ENCODE data around the gene DGKG.

The DGKG gene

GRCh38 chr3:186308549-186308948 lies 53.5 kb downstream of the DGKG start:
- no peak overlapping the region for H3K9ac ChIP-seq (ENCODE audit: insufficient read length, low read depth)
- no peaks in the 10 kb centered on the region for H3K27me3 ChIP-seq (ENCODE audit: insufficient read depth, insufficient read length)
- no peak overlapping the region for H3K4me3 ChIP-seq (ENCODE audit: insufficient read length, low read depth)
- H3K36me3 ChIP-seq (ENCODE audit: insufficient read depth, insufficient read length, low read length) = no peaks in the 10 kb centered on the region
- H3K4me1 ChIP-seq (ENCODE audit: insufficient read depth, insufficient read length) = peaks cover 5% of the 10 kb centered on the region
- no peaks in the 10 kb centered on the region for H3K9me3 ChIP-seq (ENCODE audit: insufficient read depth, low read length)
- TF ChIP-seq ZNF274 (IDR thresholded peaks at IDR 0.05; ENCODE audit: low read depth, low read length) (no peak), YY1 (IDR thresholded peaks at IDR 0.05; ENCODE audit: insufficient read depth, insufficient read length) (no peak)
- no peak for DNase-seq (ENCODE audit: low read depth, low spot score)

- Histone ChIP-seq H3K27me3 (ENCODE audit: insufficient read depth, insufficient read length) (no peaks in the 10 kb centered on the region), H3K4me1 (ENCODE audit: insufficient read depth, insufficient read length) (peaks cover 7% of the 10 kb centered on the region), H3K36me3 (ENCODE audit: insufficient read depth, insufficient read length, low read length) (no peaks in the 10 kb centered on the region), H3K9ac (ENCODE audit: insufficient read length, low read depth) (no peak overlapping the region), H3K4me3 (ENCODE audit: insufficient read length, low read depth) (no peak overlapping the region), H3K9me3 (ENCODE audit: insufficient read depth, low read length) (no peaks in the 10 kb centered on the region)
- no peak for TF ChIP-seq ZNF274 (IDR thresholded peaks at IDR 0.05; ENCODE audit: low read depth, low read length)
- no peak for TF ChIP-seq SUZ12 (IDR thresholded peaks at IDR 0.05; ENCODE audit: extremely low read depth, insufficient read depth, insufficient read length)
- no peak for TF ChIP-seq YY1 (IDR thresholded peaks at IDR 0.05; ENCODE audit: insufficient read depth, insufficient read length)
- no peak for DNase-seq (ENCODE audit: low read depth, low spot score)
These were observed 54.3 kb downstream of the DGKG start for GRCh38 chr3:186307594-186308221.

GRCh38 chr3:186305286-186305685 lies 56.7 kb downstream of the DGKG start:
- Histone ChIP-seq H3K4me3 (ENCODE audit: insufficient read length, low read depth) (no peak overlapping the region), H3K4me1 (ENCODE audit: insufficient read depth, insufficient read length) (peaks cover 7% of the 10 kb centered on the region), H3K9ac (ENCODE audit: insufficient read length, low read depth) (no peak overlapping the region), H3K36me3 (ENCODE audit: insufficient read depth, insufficient read length, low read length) (no peaks in the 10 kb centered on the region), H3K9me3 (ENCODE audit: insufficient read depth, low read length) (no peaks in the 10 kb centered on the region), H3K27me3 (ENCODE audit: insufficient read depth, insufficient read length) (no peaks in the 10 kb centered on the region)
- TF ChIP-seq YY1 (IDR thresholded peaks at IDR 0.05; ENCODE audit: insufficient read depth, insufficient read length) (no peak), SUZ12 (IDR thresholded peaks at IDR 0.05; ENCODE audit: extremely low read depth, insufficient read depth, insufficient read length) (no peak), ZNF274 (IDR thresholded peaks at IDR 0.05; ENCODE audit: low read depth, low read length) (no peak)
- DNase-seq (ENCODE audit: low read depth, low spot score) = no peak

- no peak for TF ChIP-seq YY1 (IDR thresholded peaks at IDR 0.05; ENCODE audit: insufficient read depth, insufficient read length)
- peaks cover 7% of the 10 kb centered on the region for H3K4me1 ChIP-seq (ENCODE audit: insufficient read depth, insufficient read length)
- H3K27me3 ChIP-seq (ENCODE audit: insufficient read depth, insufficient read length) = no peaks in the 10 kb centered on the region
- no peaks in the 10 kb centered on the region for H3K9me3 ChIP-seq (ENCODE audit: insufficient read depth, low read length)
- no peaks in the 10 kb centered on the region for H3K36me3 ChIP-seq (ENCODE audit: insufficient read depth, insufficient read length, low read length)
- H3K9ac ChIP-seq (ENCODE audit: insufficient read length, low read depth) = peak overlapping the region; percentile 58
- peak; percentile 46 for DNase-seq (ENCODE audit: low read depth, low spot score)
- H3K4me3 ChIP-seq (ENCODE audit: insufficient read length, low read depth) = no peak overlapping the region
These were observed 58.1 kb downstream of the DGKG start for GRCh38 chr3:186303965-186304364.

GRCh38 chr3:186299327-186299726 lies 62.7 kb downstream of the DGKG start:
- Histone ChIP-seq H3K36me3 (ENCODE audit: insufficient read depth, insufficient read length, low read length) (no peaks in the 10 kb centered on the region), H3K9me3 (ENCODE audit: insufficient read depth, low read length) (no peaks in the 10 kb centered on the region), H3K27me3 (ENCODE audit: insufficient read depth, insufficient read length) (no peaks in the 10 kb centered on the region), H3K4me1 (ENCODE audit: insufficient read depth, insufficient read length) (peaks cover 2% of the 10 kb centered on the region), H3K9ac (ENCODE audit: insufficient read length, low read depth) (no peak overlapping the region), H3K4me3 (ENCODE audit: insufficient read length, low read depth) (no peak overlapping the region)
- no peak for DNase-seq (ENCODE audit: low read depth, low spot score)
- TF ChIP-seq SUZ12 (IDR thresholded peaks at IDR 0.05; ENCODE audit: extremely low read depth, insufficient read depth, insufficient read length) = no peak
- TF ChIP-seq YY1 (IDR thresholded peaks at IDR 0.05; ENCODE audit: insufficient read depth, insufficient read length) = no peak
- TF ChIP-seq ZNF274 (IDR thresholded peaks at IDR 0.05; ENCODE audit: low read depth, low read length) = no peak

DNA sequence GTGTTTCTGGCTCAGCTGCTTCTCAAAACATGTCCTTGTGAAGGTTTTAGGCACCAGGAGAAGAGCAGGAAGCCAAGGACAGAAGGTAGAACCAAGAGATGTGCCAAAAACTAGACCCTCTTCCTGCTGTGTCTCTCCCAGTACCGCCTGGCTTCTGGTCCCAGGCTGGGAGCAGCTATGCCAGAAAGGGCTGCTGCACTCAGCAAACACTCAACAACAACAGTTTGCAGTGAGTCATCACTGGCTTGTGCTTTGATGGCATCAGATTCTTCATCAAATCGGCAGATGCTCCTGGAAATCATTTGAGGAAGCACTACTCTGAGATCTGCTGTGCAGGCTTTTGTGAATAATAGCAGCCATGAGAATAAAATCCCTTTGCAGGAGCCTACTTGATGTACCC lies 63.2 kb downstream of the DGKG start:
- TF ChIP-seq SUZ12 (IDR thresholded peaks at IDR 0.05; ENCODE audit: extremely low read depth, insufficient read depth, insufficient read length) (no peak), ZNF274 (IDR thresholded peaks at IDR 0.05; ENCODE audit: low read depth, low read length) (no peak), YY1 (IDR thresholded peaks at IDR 0.05; ENCODE audit: insufficient read depth, insufficient read length) (no peak)
- no peak for DNase-seq (ENCODE audit: low read depth, low spot score)
- H3K27me3 ChIP-seq (ENCODE audit: insufficient read depth, insufficient read length) = no peaks in the 10 kb centered on the region
- H3K9ac ChIP-seq (ENCODE audit: insufficient read length, low read depth) = no peak overlapping the region
- peaks cover 2% of the 10 kb centered on the region for H3K4me1 ChIP-seq (ENCODE audit: insufficient read depth, insufficient read length)
- no peak overlapping the region for H3K4me3 ChIP-seq (ENCODE audit: insufficient read length, low read depth)
- no peaks in the 10 kb centered on the region for H3K9me3 ChIP-seq (ENCODE audit: insufficient read depth, low read length)
- H3K36me3 ChIP-seq (ENCODE audit: insufficient read depth, insufficient read length, low read length) = no peaks in the 10 kb centered on the region

DNA sequence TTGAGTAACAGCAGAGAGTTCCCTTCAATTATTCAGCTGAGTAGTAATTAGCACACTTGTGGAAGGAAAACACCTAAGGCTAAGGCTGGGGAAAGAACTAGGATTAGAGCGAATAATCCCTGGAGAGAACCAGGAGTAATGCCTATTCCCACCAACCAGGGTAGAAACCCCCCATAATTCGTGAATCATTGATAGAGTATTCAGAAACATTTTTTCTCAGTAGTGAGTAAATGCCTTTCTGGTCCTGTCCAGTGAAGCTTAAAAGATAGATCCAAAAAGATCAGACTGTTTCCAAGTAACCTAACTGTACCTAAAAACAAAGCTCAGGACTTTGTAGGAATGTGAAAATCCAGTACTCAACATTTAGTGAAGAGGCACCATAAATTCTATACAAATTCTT lies 71.2 kb downstream of the DGKG start:
- Histone ChIP-seq H3K4me1 (ENCODE audit: insufficient read depth, insufficient read length) (no peaks in the 10 kb centered on the region), H3K9me3 (ENCODE audit: insufficient read depth, low read length) (no peaks in the 10 kb centered on the region), H3K36me3 (ENCODE audit: insufficient read depth, insufficient read length, low read length) (no peaks in the 10 kb centered on the region), H3K27me3 (ENCODE audit: insufficient read depth, insufficient read length) (no peaks in the 10 kb centered on the region), H3K4me3 (ENCODE audit: insufficient read length, low read depth) (no peak overlapping the region), H3K9ac (ENCODE audit: insufficient read length, low read depth) (no peak overlapping the region)
- DNase-seq (ENCODE audit: low read depth, low spot score) = no peak
- TF ChIP-seq ZNF274 (IDR thresholded peaks at IDR 0.05; ENCODE audit: low read depth, low read length) = no peak
- TF ChIP-seq YY1 (IDR thresholded peaks at IDR 0.05; ENCODE audit: insufficient read depth, insufficient read length) = no peak
- no peak for TF ChIP-seq SUZ12 (IDR thresholded peaks at IDR 0.05; ENCODE audit: extremely low read depth, insufficient read depth, insufficient read length)

All from NT2/D1 (cell line).